Measurements from ENCODE around the gene SLIT2.

The SLIT2 gene

GRCh38 chr4:20266215-20267082 is 14.7 kb downstream of the SLIT2 start:
- no peak for DNase-seq

- DNase-seq = no peak
Measured at GRCh38 chr4:20268028-20268427, 16.3 kb downstream of the SLIT2 start.

- DNase-seq = no peak
Measured at GRCh38 chr4:20269320-20269719, 17.6 kb downstream of the SLIT2 start.

GRCh38 chr4:20271950-20272349 is 20.2 kb downstream of the SLIT2 start:
- DNase-seq = peak; percentile 67

- peak; percentile 67 for DNase-seq
Measured at GRCh38 chr4:20272411-20272872, 20.7 kb downstream of the SLIT2 start.

- DNase-seq = no peak
Measured at GRCh38 chr4:20273793-20274192, 22.1 kb downstream of the SLIT2 start.

- DNase-seq = no peak
Measured at GRCh38 chr4:20276848-20277247, 25.1 kb downstream of the SLIT2 start.

GRCh38 chr4:20278195-20278594 is 26.5 kb downstream of the SLIT2 start:
- no peak for DNase-seq

- DNase-seq = no peak
Measured at GRCh38 chr4:20279381-20279780, 27.7 kb downstream of the SLIT2 start.

GRCh38 chr4:20281453-20281852 is 29.7 kb downstream of the SLIT2 start:
- DNase-seq = no peak

- no peak for DNase-seq
Measured at GRCh38 chr4:20283039-20283438, 31.3 kb downstream of the SLIT2 start.

- no peak for DNase-seq
Measured at GRCh38 chr4:20284990-20285389, 33.3 kb downstream of the SLIT2 start.

- DNase-seq = no peak
Measured at GRCh38 chr4:20287246-20287645, 35.5 kb downstream of the SLIT2 start.

- no peak for DNase-seq
Measured at GRCh38 chr4:20288047-20288650, 36.4 kb downstream of the SLIT2 start.

- DNase-seq = no peak
Measured at GRCh38 chr4:20288846-20289512, 37.3 kb downstream of the SLIT2 start.

- no peak for DNase-seq
Measured at GRCh38 chr4:20289782-20290181, 38.1 kb downstream of the SLIT2 start.

GRCh38 chr4:20292739-20293138 is 41.0 kb downstream of the SLIT2 start:
- no peak for DNase-seq

- DNase-seq = no peak
Measured at GRCh38 chr4:20297261-20297660, 45.6 kb downstream of the SLIT2 start.

GRCh38 chr4:20297783-20298182 is 46.1 kb downstream of the SLIT2 start:
- DNase-seq = no peak

GRCh38 chr4:20298455-20298854 is 46.8 kb downstream of the SLIT2 start:
- no peak for DNase-seq

GRCh38 chr4:20298986-20299385 is 47.3 kb downstream of the SLIT2 start:
- no peak for DNase-seq

GRCh38 chr4:20299515-20299914 is 47.8 kb downstream of the SLIT2 start:
- no peak for DNase-seq

GRCh38 chr4:20301161-20301560 is 49.5 kb downstream of the SLIT2 start:
- no peak for DNase-seq
